ENCODE data around the gene TRIM31. TPM values are rescaled to one million over a fixed set of nuclear protein-coding genes. Genes with fewer than 3 reads are reported as not detected.

The TRIM31 gene
- total and polyA plus RNA-seq, 10 of the 15 experiments (the other 5 are each of a cell fraction or from before 2014, with no cell fraction given) = 0.09 to 20.5 (median 0.31) TPM; not detected in 3

- H3K9ac ChIP-seq (ENCODE audit: control insufficient read depth, insufficient read depth, low read length) = no peak overlapping the region
- peaks cover 7 to 24% of the 10 kb centered on the region in 2 experiments for H3K27me3 ChIP-seq (replicated peaks in 1 of 2; ENCODE audit: control insufficient read depth in 2 of 2, insufficient read depth in 2 of 2, low read length in 1 of 2)
- in situ Hi-C loops (cut with MboI) (no loop called here), intact Hi-C loops (cut with micrococcal nuclease; ENCODE audit: unreplicated experiment) (no loop called here)
- H3K27ac ChIP-seq (ENCODE audit: control insufficient read depth, insufficient read depth) = no peak overlapping the region
- H4K20me1 ChIP-seq (ENCODE audit: control insufficient read depth, insufficient read depth) = no peaks in the 10 kb centered on the region
- DNase-seq (ENCODE audit: low read depth, low spot score) (no peak), FAIRE-seq (no peak), ATAC-seq (no peak)
- H3K36me3 ChIP-seq (ENCODE audit: control insufficient read depth in 2 of 2, insufficient read depth in 2 of 2, low read length in 1 of 2) = no peaks in the 10 kb centered on the region
- ChIA-PET POLR2A (interaction anchor here (0.8 to 5.0 kb wide), 7 partner anchors 7 to 45 kb away, joined by 3 to 54 read pairs (median 6); partner anchors contain the start of gene TRIM31), CTCF (interaction anchor here (0.7 to 6.6 kb wide), 20 partner anchors 8 to 256 kb away, joined by 3 to 561 read pairs (median 6); partner anchors contain the start of genes PPP1R11, TRIM31 and TRIM40), RAD21 (ENCODE audit: unreplicated experiment) (interaction anchor here (1.2 to 9.0 kb wide), 11 partner anchors 8 to 292 kb away, joined by 3 to 333 read pairs (median 10); partner anchors contain the start of genes TRIM31 and TRIM40), SMC1A (ENCODE audit: uncharacterized antibody, unreplicated experiment) (interaction anchor here (0.7 to 16.6 kb wide), 11 partner anchors 10 to 114 kb away, joined by 3 to 647 read pairs (median 8); partner anchors contain the start of genes POLR1H, PPP1R11, TRIM31 and TRIM40)
- H3K4me1 ChIP-seq (ENCODE audit: control insufficient read depth, insufficient read depth, low read length) = peaks cover 19% of the 10 kb centered on the region
- H3K9me3 ChIP-seq (replicated peaks; ENCODE audit: control insufficient read depth, insufficient read depth, low read length) = no peaks in the 10 kb centered on the region
- TF ChIP-seq, protein P1, sequence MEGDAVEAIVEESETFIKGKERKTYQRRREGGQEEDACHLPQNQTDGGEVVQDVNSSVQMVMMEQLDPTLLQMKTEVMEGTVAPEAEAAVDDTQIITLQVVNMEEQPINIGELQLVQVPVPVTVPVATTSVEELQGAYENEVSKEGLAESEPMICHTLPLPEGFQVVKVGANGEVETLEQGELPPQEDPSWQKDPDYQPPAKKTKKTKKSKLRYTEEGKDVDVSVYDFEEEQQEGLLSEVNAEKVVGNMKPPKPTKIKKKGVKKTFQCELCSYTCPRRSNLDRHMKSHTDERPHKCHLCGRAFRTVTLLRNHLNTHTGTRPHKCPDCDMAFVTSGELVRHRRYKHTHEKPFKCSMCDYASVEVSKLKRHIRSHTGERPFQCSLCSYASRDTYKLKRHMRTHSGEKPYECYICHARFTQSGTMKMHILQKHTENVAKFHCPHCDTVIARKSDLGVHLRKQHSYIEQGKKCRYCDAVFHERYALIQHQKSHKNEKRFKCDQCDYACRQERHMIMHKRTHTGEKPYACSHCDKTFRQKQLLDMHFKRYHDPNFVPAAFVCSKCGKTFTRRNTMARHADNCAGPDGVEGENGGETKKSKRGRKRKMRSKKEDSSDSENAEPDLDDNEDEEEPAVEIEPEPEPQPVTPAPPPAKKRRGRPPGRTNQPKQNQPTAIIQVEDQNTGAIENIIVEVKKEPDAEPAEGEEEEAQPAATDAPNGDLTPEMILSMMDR (IDR thresholded peaks at IDR 0.05 in 2 of 3, conservative IDR thresholded peaks at IDR 0.05 in 1 of 3; ENCODE audit: control insufficient read depth in 2 of 3, extremely low read depth in 1 of 3, insufficient read depth in 1 of 3, low read depth in 3 of 3, low read length in 3 of 3) = peak in 1 of 3 experiments; percentile 5; a peak in 1 of 6 replicates
- TF ChIP-seq TBL1XR1 (IDR thresholded peaks at IDR 0.05; ENCODE audit: low read depth, low read length) = no peak
- no peak overlapping the region for H3K4me2 ChIP-seq (ENCODE audit: control insufficient read depth, insufficient read depth)
- no TSS peak for BruUV-seq (replicated peaks)
- WGBS (ENCODE audit: insufficient coverage, insufficient replicate concordance, low lambda C conversion rate, missing lambda C conversion rate) = 40% methylated on average over 2 of the region's 2 CpGs
- H2AFZ ChIP-seq (ENCODE audit: control insufficient read depth, low read depth, low read length) = no peak overlapping the region
- no peaks in the 10 kb centered on the region for H3K79me2 ChIP-seq (ENCODE audit: control insufficient read depth, insufficient read depth, low read length)
- H3K4me3 ChIP-seq = no peak overlapping the region
Measured at GRCh38 chr6:30104661-30105060, 8.2 kb downstream of the TRIM31 start.

- Histone ChIP-seq H3K9me3 (replicated peaks; ENCODE audit: control insufficient read depth, insufficient read depth, low read length) (no peaks in the 10 kb centered on the region), H3K36me3 (ENCODE audit: control insufficient read depth in 2 of 2, insufficient read depth in 2 of 2, low read length in 1 of 2) (no peaks in the 10 kb centered on the region), H3K27me3 (replicated peaks in 1 of 2; ENCODE audit: control insufficient read depth in 2 of 2, insufficient read depth in 2 of 2, low read length in 1 of 2) (peaks cover 10 to 24% of the 10 kb centered on the region in 2 experiments), H3K79me2 (ENCODE audit: control insufficient read depth, insufficient read depth, low read length) (no peaks in the 10 kb centered on the region), H3K9ac (ENCODE audit: control insufficient read depth, insufficient read depth, low read length) (no peak overlapping the region), H4K20me1 (ENCODE audit: control insufficient read depth, insufficient read depth) (no peaks in the 10 kb centered on the region), H3K4me3 (0 out of 2 replicates have a peak overlapping the region, but pooled peaks have one; percentile 53), H3K4me2 (ENCODE audit: control insufficient read depth, insufficient read depth) (peak overlapping the region; percentile 94), H2AFZ (ENCODE audit: control insufficient read depth, low read depth, low read length) (peak overlapping the region; percentile 86; the same call in 1 of the 2 replicates), H3K27ac (ENCODE audit: control insufficient read depth, insufficient read depth) (no peak overlapping the region), H3K4me1 (ENCODE audit: control insufficient read depth, insufficient read depth, low read length) (peaks cover 19% of the 10 kb centered on the region)
- CTCF ChIA-PET = interaction anchor here (0.6 to 6.6 kb wide), 39 partner anchors 7 to 450 kb away, joined by 3 to 561 read pairs (median 4); partner anchors contain the start of genes POLR1H, PPP1R11, TRIM10 and TRIM31
- RAD21 ChIA-PET (ENCODE audit: unreplicated experiment) = interaction anchor here (0.6 to 9.0 kb wide), 24 partner anchors 8 to 293 kb away, joined by 3 to 333 read pairs (median 6); partner anchors contain the start of genes POLR1H, PPP1R11, TRIM31 and TRIM40
- TF ChIP-seq ZNF24 (IDR thresholded peaks at IDR 0.05) (peak; percentile 88), ZNF622 (IDR thresholded peaks at IDR 0.05) (no peak)
- SMC1A ChIA-PET (ENCODE audit: uncharacterized antibody, unreplicated experiment) = interaction anchor here (0.8 to 16.6 kb wide), 25 partner anchors 10 to 456 kb away, joined by 3 to 647 read pairs (median 4); partner anchors contain the start of genes POLR1H, TRIM26, TRIM31 and TRIM40
- WGBS (ENCODE audit: insufficient coverage, insufficient replicate concordance, low lambda C conversion rate, missing lambda C conversion rate) = 34% methylated on average over 3 of the region's 3 CpGs
- FAIRE-seq (no peak), DNase-seq (ENCODE audit: low read depth, low spot score) (no peak), ATAC-seq (no peak)
- intact Hi-C loops (cut with micrococcal nuclease; ENCODE audit: unreplicated experiment) (loop anchor here (1.0 kb wide), 2 partner anchors 27 to 66 kb away; no protein-coding TSS in a partner anchor), in situ Hi-C loops (cut with MboI) (no loop called here)
- POLR2A ChIA-PET = interaction anchor here (0.8 to 5.0 kb wide), 6 partner anchors 8 to 44 kb away, joined by 3 to 54 read pairs (median 7); partner anchors contain the start of gene TRIM31
- no TSS peak for BruUV-seq (replicated peaks)
Measured at GRCh38 chr6:30103872-30104179, 9.1 kb downstream of the TRIM31 start.

Data from GM12878 (cell line).